Ishikawa (cell line): ENCODE measurements around the gene TMEM191C.

Source experiments
- CEBPB ChIP-seq: IDR thresholded peaks from 2 replicates; pipeline ENCODE4 v1.6.1; 2012
- CREB1 ChIP-seq: IDR thresholded peaks from 2 replicates; pipeline ENCODE4 v1.6.1; 2012; ENCODE audit warnings: low read depth
- EGR1 ChIP-seq: IDR thresholded peaks from 2 replicates; pipeline ENCODE4 v1.6.1; 2012
- EP300 ChIP-seq: IDR thresholded peaks from 2 replicates; pipeline ENCODE4 v1.6.1; 2012; ENCODE audit warnings: borderline replicate concordance
- FOXM1 ChIP-seq: IDR thresholded peaks from 2 replicates; pipeline ENCODE4 v1.6.1; 2012; ENCODE audit warnings: low read depth, borderline replicate concordance
- NFIC ChIP-seq: IDR thresholded peaks from 2 replicates; pipeline ENCODE4 v1.6.1; 2012
- RAD21 ChIP-seq: IDR thresholded peaks from 2 replicates; pipeline ENCODE4 v1.6.1; 2012; ENCODE audit warnings: low read depth
- REST ChIP-seq: IDR thresholded peaks from 2 replicates; pipeline ENCODE4 v1.6.1; 2012; ENCODE audit warnings: low read depth, mild to moderate bottlenecking
- TAF1 ChIP-seq: IDR thresholded peaks from 2 replicates; pipeline ENCODE4 v1.6.1; 2012; ENCODE audit warnings: low read depth, mild to moderate bottlenecking
- TCF12 ChIP-seq: IDR thresholded peaks from 2 replicates; pipeline ENCODE4 v1.6.1; 2012; ENCODE audit warnings: low read depth
- TEAD4 ChIP-seq: IDR thresholded peaks from 2 replicates; pipeline ENCODE4 v1.6.1; 2012
- YY1 ChIP-seq: IDR thresholded peaks from 2 replicates; pipeline ENCODE4 v1.6.1; 2012; ENCODE audit warnings: low read depth
- ZBTB7A ChIP-seq: IDR thresholded peaks from 2 replicates; pipeline ENCODE4 v1.6.1; 2012; ENCODE audit warnings: low read depth
- TF ChIP-seq, protein P1 (sequence below): IDR thresholded peaks from 2 replicates; pipeline ENCODE4 v1.6.1; 2012
- TF ChIP-seq, protein P2 (sequence below): IDR thresholded peaks from 2 replicates; pipeline ENCODE4 v1.6.1; 2012

Gene TMEM191C

GRCh38 chr22:21450320-21450831, 16.8 kb upstream of the TMEM191C start:
- no peak for TF ChIP-seq NFIC
- no peak for TF ChIP-seq CEBPB
- TF ChIP-seq FOXM1 = no peak
- TF ChIP-seq, protein P1, sequence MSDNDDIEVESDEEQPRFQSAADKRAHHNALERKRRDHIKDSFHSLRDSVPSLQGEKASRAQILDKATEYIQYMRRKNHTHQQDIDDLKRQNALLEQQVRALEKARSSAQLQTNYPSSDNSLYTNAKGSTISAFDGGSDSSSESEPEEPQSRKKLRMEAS = no peak
- TF ChIP-seq, protein P2, sequence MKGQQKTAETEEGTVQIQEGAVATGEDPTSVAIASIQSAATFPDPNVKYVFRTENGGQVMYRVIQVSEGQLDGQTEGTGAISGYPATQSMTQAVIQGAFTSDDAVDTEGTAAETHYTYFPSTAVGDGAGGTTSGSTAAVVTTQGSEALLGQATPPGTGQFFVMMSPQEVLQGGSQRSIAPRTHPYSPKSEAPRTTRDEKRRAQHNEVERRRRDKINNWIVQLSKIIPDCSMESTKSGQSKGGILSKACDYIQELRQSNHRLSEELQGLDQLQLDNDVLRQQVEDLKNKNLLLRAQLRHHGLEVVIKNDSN = no peak
- TF ChIP-seq REST = no peak
- TF ChIP-seq EGR1 = no peak
- TF ChIP-seq RAD21 = no peak
- TF ChIP-seq TCF12 = no peak
- no peak for TF ChIP-seq TEAD4

DNA sequence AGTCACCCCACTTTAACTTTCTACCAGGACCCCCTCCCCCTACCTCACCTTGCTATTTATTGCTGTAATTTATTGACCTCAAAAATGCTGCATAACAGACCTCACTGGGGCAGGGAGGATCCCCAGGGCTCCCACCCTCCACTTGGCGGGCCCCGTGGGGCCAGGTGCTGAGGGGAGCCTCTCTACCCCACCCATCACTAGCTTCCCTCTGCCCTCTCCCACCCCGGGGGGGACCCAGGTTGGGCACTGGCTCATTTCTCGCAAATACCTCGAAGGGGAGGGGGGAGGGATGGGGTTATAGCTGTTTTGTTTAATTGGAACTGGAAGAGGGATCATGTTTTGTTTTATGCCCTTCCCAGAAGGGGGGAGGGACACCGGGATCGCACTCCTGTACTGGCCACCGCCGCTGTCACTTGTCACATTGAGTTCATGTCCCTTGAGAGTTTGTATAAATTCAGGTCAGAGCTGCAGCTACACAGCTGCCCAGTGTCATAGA, 16.3 kb upstream of the TMEM191C start:
- TF ChIP-seq ZBTB7A = no peak
- no peak for TF ChIP-seq CREB1
- no peak for TF ChIP-seq NFIC
- no peak for TF ChIP-seq TEAD4
- no peak for TF ChIP-seq FOXM1
- TF ChIP-seq YY1 = no peak
- TF ChIP-seq TAF1 = no peak
- no peak for TF ChIP-seq EGR1
- no peak for TF ChIP-seq EP300
- no peak for TF ChIP-seq TCF12

- no peak for TF ChIP-seq FOXM1
- TF ChIP-seq, protein P2 = no peak
- TF ChIP-seq CEBPB = no peak
- no peak for TF ChIP-seq TAF1
- no peak for TF ChIP-seq RAD21
- TF ChIP-seq, protein P1 = no peak
- TF ChIP-seq TEAD4 = no peak
- no peak for TF ChIP-seq EP300
- no peak for TF ChIP-seq CREB1
- no peak for TF ChIP-seq REST
- no peak for TF ChIP-seq EGR1
- TF ChIP-seq TCF12 = no peak
- no peak for TF ChIP-seq NFIC
- TF ChIP-seq YY1 = no peak
- TF ChIP-seq ZBTB7A = no peak
Measured at GRCh38 chr22:21451545-21452520, 15.4 kb upstream of the TMEM191C start.

DNA sequence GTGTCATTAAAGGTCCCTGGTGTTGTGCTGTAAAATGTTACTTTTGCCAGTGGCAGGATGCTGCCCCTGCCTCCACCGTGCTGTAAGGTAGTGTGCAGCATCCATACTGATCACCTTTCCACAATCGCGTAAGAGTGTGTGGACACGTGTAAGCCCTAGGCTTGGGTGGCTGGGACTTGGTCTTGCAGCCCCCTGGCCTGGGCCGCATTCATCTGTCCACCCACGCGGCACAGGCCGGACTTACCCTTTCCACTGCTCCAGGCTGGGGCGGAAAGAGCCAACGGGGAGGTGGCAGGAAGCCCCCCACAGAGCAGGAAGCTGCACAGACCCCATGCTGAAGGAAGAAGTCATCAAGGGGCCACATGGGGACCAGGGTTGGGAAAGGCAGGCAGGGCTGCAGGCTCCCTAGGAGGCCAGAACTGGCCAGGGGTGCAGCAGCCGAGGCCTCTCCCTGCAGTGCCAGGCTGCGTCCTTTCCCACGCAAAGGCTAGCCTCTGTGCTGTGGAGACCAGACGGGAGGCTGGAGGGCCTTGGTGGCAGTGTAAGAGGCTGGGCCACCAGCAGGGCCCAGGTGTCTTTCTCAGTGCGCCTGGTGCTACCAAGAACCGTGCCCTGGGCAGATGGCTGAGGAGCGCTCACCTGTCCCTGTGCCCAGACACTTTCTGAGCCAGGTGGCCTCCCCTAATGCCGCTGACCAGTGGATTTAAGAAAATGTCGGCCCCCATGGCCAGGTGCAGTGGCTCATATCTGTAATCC, 11.7 kb upstream of the TMEM191C start:
- no peak for TF ChIP-seq RAD21
- no peak for TF ChIP-seq CEBPB
- TF ChIP-seq REST = no peak
- no peak for TF ChIP-seq NFIC
- TF ChIP-seq ZBTB7A = no peak
- TF ChIP-seq EGR1 = no peak
- TF ChIP-seq, protein P1 = no peak
